H54 (cell line): Measurements from ENCODE around the gene PRPF6.

Experiments
- DNase-seq: peaks from one replicate; pipeline ENCODE4 v3.0.0; 2011; ENCODE audit warnings: low spot score, mixed read lengths; ENCODE audit not compliant: insufficient read length
- FAIRE-seq: peaks from 3 replicates; lab custom pipeline; 2011; peaks lifted over from hg19 to GRCh38; lab: Jason Lieb, UNC
- POLR2A ChIP-seq: IDR thresholded peaks from 2 replicates; pipeline ENCODE4 v1.6.1; 2011; ENCODE audit warnings: low read depth, mild to moderate bottlenecking, low read length

PRPF6 gene

GRCh38 chr20:63942250-63942951, 38.5 kb upstream of the PRPF6 start:
- no peak for TF ChIP-seq POLR2A
- FAIRE-seq (no peak), DNase-seq (no peak)

GRCh38 chr20:63942969-63943807, 37.7 kb upstream of the PRPF6 start:
- FAIRE-seq (no peak), DNase-seq (no peak)
- TF ChIP-seq POLR2A: no peak

GRCh38 chr20:63943808-63944077, 37.2 kb upstream of the PRPF6 start:
- TF ChIP-seq POLR2A: no peak
- FAIRE-seq: no peak
- DNase-seq: no peak

- DNase-seq: no peak
- FAIRE-seq: no peak
- no peak for TF ChIP-seq POLR2A
Measured at GRCh38 chr20:63944078-63944941, 36.6 kb upstream of the PRPF6 start.

GRCh38 chr20:63945031-63945658, 35.8 kb upstream of the PRPF6 start:
- FAIRE-seq: no peak
- no peak for TF ChIP-seq POLR2A
- DNase-seq: no peak

GRCh38 chr20:63945921-63946920, 34.7 kb upstream of the PRPF6 start:
- TF ChIP-seq POLR2A: no peak
- FAIRE-seq: no peak
- DNase-seq: no peak

GRCh38 chr20:63946986-63947637, 33.8 kb upstream of the PRPF6 start:
- no peak for FAIRE-seq

GRCh38 chr20:63947638-63948456, 33.1 kb upstream of the PRPF6 start:
- DNase-seq (no peak), FAIRE-seq (no peak)
- TF ChIP-seq POLR2A: no peak

More at GRCh38 chr20:63946986-63947637, 33.8 kb upstream of the PRPF6 start:
- DNase-seq: no peak
- no peak for TF ChIP-seq POLR2A

GRCh38 chr20:63950701-63951397, 30.1 kb upstream of the PRPF6 start:
- TF ChIP-seq POLR2A: no peak
- FAIRE-seq (no peak), DNase-seq (no peak)

- DNase-seq (no peak), FAIRE-seq (no peak)
- no peak for TF ChIP-seq POLR2A
Measured at GRCh38 chr20:63951398-63952209, 29.3 kb upstream of the PRPF6 start.
